Smooth muscle cell (in vitro differentiated cells): ENCODE measurements around the gene RETN. TPM values are rescaled to one million over a fixed set of nuclear protein-coding genes. Genes with fewer than 3 reads are reported as not detected.

Experiments used
- DNase-seq: peaks from one replicate; lab custom pipeline; 2025; ENCODE audit not compliant: unreplicated experiment; lab: John Stamatoyannopoulos, UW
- H2AFZ ChIP-seq: fragments of 200-600 bp; sonication (generic); 2 replicates; pipeline ENCODE4 v1.6.0; 2016; ENCODE audit warnings: antibody characterized with exemption, low read depth, mild to moderate bottlenecking
- H3F3A ChIP-seq: fragments of 200-600 bp; sonication (generic); 2 replicates; pipeline ENCODE4 v1.6.0; 2017; ENCODE audit warnings: antibody characterized with exemption, low read depth
- H3K27ac ChIP-seq: fragments of 200-600 bp; sonication (generic); 2 replicates; pipeline ENCODE4 v1.5.1; 2016; ENCODE audit warnings: low read depth, mild to moderate bottlenecking
- H3K27me3 ChIP-seq: fragments of 200-600 bp; sonication (generic); 2 replicates; pipeline ENCODE4 v1.6.1; 2016; ENCODE audit warnings: low read depth, mild to moderate bottlenecking
- H3K36me3 ChIP-seq: fragments of 200-600 bp; sonication (generic); 2 replicates; pipeline ENCODE4 v1.5.1; 2016; ENCODE audit warnings: low read depth
- H3K4me1 ChIP-seq: fragments of 200-600 bp; sonication (generic); 2 replicates; pipeline ENCODE4 v1.5.1; 2016; ENCODE audit warnings: low read depth
- H3K4me2 ChIP-seq: fragments of 200-600 bp; sonication (generic); 2 replicates; pipeline ENCODE4 v1.6.0; 2016; ENCODE audit warnings: mild to moderate bottlenecking
- H3K4me3 ChIP-seq: fragments of 200-600 bp; sonication (generic); 2 replicates; pipeline ENCODE4 v1.5.1; 2016; ENCODE audit warnings: mild to moderate bottlenecking
- H3K79me2 ChIP-seq: fragments of 200-600 bp; sonication (generic); 2 replicates; pipeline ENCODE4 v1.6.0; 2016; ENCODE audit warnings: low read depth, mild to moderate bottlenecking
- H3K9ac ChIP-seq: fragments of 200-600 bp; sonication (generic); 2 replicates; pipeline ENCODE4 v1.6.0; 2016; ENCODE audit warnings: low read depth
- H3K9me3 ChIP-seq: fragments of 200-600 bp; sonication (generic); replicated peaks from 2 replicates; pipeline ENCODE4 v1.5.1; 2016; ENCODE audit warnings: low read depth
- H4K20me1 ChIP-seq: fragments of 200-600 bp; sonication (generic); 2 replicates; pipeline ENCODE4 v1.6.0; 2016; ENCODE audit warnings: low read depth
- CTCF ChIP-seq: fragments of 200-600 bp; sonication (generic); IDR thresholded peaks from 2 replicates; pipeline ENCODE4 v1.5.1; 2017; ENCODE audit warnings: borderline replicate concordance, mild to moderate bottlenecking, antibody characterized with exemption; ENCODE audit not compliant: insufficient read depth, poor library complexity, severe bottlenecking
- WGBS: methylation state at CpG from one replicate; pipeline ENCODE4 v1.1.7; 2016; ENCODE audit warnings: low lambda C conversion rate; 5-methylcytosine and 5-hydroxymethylcytosine counted together
- polyA plus RNA-seq: library from polyadenylated mRNA; unstranded; fragments of >200 nt; fragmentation: Nextera tagmentation; extraction: Ambion mirVana; gene quantifications from 2 replicates; pipeline ENCODE4 v1.2.1, GENCODE V29; 2016
- total RNA-seq: library from RNA; depleted of rRNA; stranded (reverse); fragments of >200 nt; gene quantifications from 2 replicates; pipeline ENCODE4 v1.2.3, GENCODE V29; 2014

RETN gene
- total and polyA plus RNA-seq, 2 experiments from 2014 or later: not detected

GRCh38 chr19:7698583-7698982 lies 29.7 kb downstream of the RETN start:
- H3K9ac ChIP-seq: no peak overlapping the region
- H3K4me2 ChIP-seq: no peak overlapping the region
- WGBS: 72% methylated on average over 3 of the region's 11 CpGs

GRCh38 chr19:7699003-7699402 lies 30.2 kb downstream of the RETN start:
- H3K36me3 ChIP-seq: no peaks in the 10 kb centered on the region
- no peak overlapping the region for H3K4me2 ChIP-seq
- no peaks in the 10 kb centered on the region for H3F3A ChIP-seq
- peaks cover 12% of the 10 kb centered on the region for H3K27me3 ChIP-seq
- no peak overlapping the region for H2AFZ ChIP-seq
- H3K9me3 ChIP-seq: no peaks in the 10 kb centered on the region
- H3K9ac ChIP-seq: no peak overlapping the region
- no peak overlapping the region for H3K27ac ChIP-seq
- no peaks in the 10 kb centered on the region for H3K79me2 ChIP-seq
- no peaks in the 10 kb centered on the region for H4K20me1 ChIP-seq
- no peak overlapping the region for H3K4me3 ChIP-seq
- no peaks in the 10 kb centered on the region for H3K4me1 ChIP-seq
- no peak for DNase-seq
- 63% methylated on average over 2 of the region's 2 CpGs for WGBS
- TF ChIP-seq CTCF: no peak

More at GRCh38 chr19:7698583-7698982, 29.7 kb downstream of the RETN start:
- DNase-seq: no peak
- Histone ChIP-seq H3K36me3 (no peaks in the 10 kb centered on the region), H3K4me3 (no peak overlapping the region), H3F3A (no peaks in the 10 kb centered on the region), H3K4me1 (no peaks in the 10 kb centered on the region), H3K27me3 (peaks cover 12% of the 10 kb centered on the region), H3K79me2 (no peaks in the 10 kb centered on the region), H2AFZ (no peak overlapping the region), H3K27ac (no peak overlapping the region), H3K9me3 (no peaks in the 10 kb centered on the region), H4K20me1 (no peaks in the 10 kb centered on the region)
- no peak for TF ChIP-seq CTCF

GRCh38 chr19:7699417-7700401 lies 30.9 kb downstream of the RETN start:
- no peaks in the 10 kb centered on the region for H3K79me2 ChIP-seq
- no peak for DNase-seq
- no peak for TF ChIP-seq CTCF
- H3K4me1 ChIP-seq: no peaks in the 10 kb centered on the region
- no peaks in the 10 kb centered on the region for H4K20me1 ChIP-seq
- 77% methylated on average over 15 of the region's 15 CpGs for WGBS
- no peak overlapping the region for H3K4me3 ChIP-seq
- H3K27ac ChIP-seq: no peak overlapping the region
- H3F3A ChIP-seq: no peaks in the 10 kb centered on the region
- H3K27me3 ChIP-seq: peaks cover 12% of the 10 kb centered on the region
- no peak overlapping the region for H3K4me2 ChIP-seq
- no peaks in the 10 kb centered on the region for H3K36me3 ChIP-seq
- H3K9me3 ChIP-seq: no peaks in the 10 kb centered on the region
- H2AFZ ChIP-seq: no peak overlapping the region
- H3K9ac ChIP-seq: no peak overlapping the region
